Measurements from ENCODE around the gene SYMPK.

GRCh38 chr19:45860359-45861259, 2.3 kb downstream of the SYMPK start:
- TF ChIP-seq POLR2AphosphoS5 (IDR thresholded peaks at IDR 0.05; ENCODE audit: low read depth, low read length), result no peak
- no peak for TF ChIP-seq POLR2A (IDR thresholded peaks at IDR 0.05; ENCODE audit: low read depth, low read length)
- TF ChIP-seq TAF1 (IDR thresholded peaks at IDR 0.05; ENCODE audit: borderline replicate concordance, low read depth, low read length), result no peak

Measured in GM12892 (cell line).